Ovary (tissue), 3 donors: ENCODE data around the gene ACVRL1.

Source experiments
- CTCF ChIP-seq, 3 donors: fragments of 450-650 bp in 2 of 3; fragments of 200-600 bp in 1 of 3; IDR thresholded peaks; one replicate each; pipeline versions ENCODE4 v1.5.1 to v1.8.0; 2016 to 2022; ENCODE audit warnings: antibody characterized with exemption in 3 of 3, mild to moderate bottlenecking in 1 of 3
- EP300 ChIP-seq: sonication (generic); formaldehyde crosslinking; IDR thresholded peaks from one replicate; pipeline ENCODE4 v1.6.1; 2017; ENCODE audit warnings: antibody characterized with exemption
- POLR2A ChIP-seq: fragments of 450-650 bp; IDR thresholded peaks from one replicate; pipeline ENCODE4 v1.6.1; 2017; ENCODE audit warnings: antibody characterized with exemption, mild to moderate bottlenecking, moderate library complexity
- donor health status: DM: no; HTN: no; CAD: no.

DNA sequence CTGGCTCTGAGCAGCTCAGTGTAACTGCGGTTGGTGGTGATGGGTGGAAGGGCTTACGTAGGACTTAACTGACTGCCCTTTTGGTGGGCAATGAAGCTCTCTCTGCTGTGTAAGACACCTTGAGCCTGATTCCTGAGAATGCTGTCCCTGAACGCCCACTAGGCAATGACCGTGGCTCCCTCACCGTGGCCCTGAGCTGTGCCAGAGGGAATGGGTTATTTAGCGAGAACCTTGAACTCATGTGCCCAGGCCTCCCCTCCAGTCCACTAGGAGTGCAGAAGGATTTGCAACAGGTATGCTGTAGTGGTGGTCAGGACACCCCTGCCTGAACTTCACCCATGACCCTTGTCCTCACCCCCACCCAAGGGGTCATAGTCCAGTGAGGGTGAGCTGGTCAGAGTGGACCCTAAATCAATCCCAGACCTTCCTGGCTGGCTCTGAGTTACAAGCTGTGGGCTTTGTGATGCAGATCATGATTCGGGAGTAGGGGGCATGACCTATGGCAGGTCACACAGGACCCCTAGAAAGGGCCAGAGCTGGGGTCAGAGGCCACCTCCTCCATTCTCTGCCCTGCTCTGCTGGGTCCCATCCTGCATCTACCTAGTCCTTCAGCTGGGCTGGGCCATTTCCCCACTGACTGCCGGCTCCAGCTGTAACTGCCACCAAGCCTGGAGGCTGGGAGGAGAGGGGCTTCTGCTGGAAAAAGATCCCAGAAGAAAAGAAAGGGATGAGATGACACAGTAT, 33.9 kb upstream of the ACVRL1 start:
- TF ChIP-seq EP300 (no peak), CTCF (IDR thresholded peaks at IDR 0.05) (no peak), POLR2A (no peak)
